HG03039 (cell line): ENCODE data around the gene JPT2.
"Not testable (repeated sequence)": the region's sequence is repeated elsewhere in the genome, so short reads cannot be mapped to it uniquely, and the experiment has no call there.

Experiments used
- ATAC-seq: cut with Tn5 transposase; IDR thresholded peaks from one replicate; pipeline ENCODE4 v1.9.1; 2021; ENCODE audit warnings: mild to moderate bottlenecking, moderate library complexity; ENCODE audit not compliant: unreplicated experiment

JPT2 gene

DNA sequence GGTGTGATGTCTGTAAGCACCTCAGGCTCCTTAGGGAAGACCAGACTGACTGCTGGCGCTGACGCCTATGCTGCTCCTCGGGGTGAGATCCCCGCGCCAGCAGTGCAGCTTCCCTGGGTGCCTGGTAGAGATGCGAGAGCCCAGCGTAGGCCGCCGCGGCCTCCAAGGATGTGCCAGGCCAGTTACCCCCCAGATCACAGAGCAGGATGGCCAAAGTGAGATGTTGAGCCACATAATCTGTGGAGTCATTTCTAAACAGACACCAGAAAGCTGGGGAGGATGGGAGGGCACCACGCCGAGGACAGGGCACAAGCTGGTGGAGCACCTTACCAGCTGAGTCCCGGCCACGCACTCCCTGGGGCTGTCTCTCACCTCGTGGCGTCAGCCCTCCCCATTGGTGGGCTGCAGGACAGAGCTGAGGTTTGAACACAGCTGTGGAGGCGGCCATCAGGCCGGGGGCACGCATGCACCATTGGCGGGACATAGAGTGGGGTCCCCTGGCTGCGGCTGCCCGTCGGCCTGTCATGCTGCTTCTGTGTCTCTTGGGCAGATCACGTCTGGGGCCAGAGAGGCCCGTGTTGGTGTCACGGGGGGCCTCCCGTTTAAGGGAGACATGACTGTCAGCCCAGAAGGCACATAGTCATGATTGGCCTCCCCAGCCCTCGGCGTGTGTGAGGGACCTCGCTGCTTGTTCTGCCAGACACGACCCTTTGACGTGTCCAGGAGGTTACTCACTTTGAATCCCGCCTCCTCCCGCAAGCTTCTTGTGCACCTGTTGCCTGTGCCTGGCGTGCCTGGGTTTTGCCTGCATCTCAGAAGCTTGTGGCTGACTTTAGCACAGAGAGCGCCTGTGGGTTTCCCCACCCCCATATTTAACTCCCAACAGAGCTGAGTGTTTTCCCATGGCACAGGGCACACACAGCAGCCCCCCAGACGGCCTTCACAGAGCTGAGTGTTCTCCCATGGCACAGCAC is 49.9 kb downstream of the JPT2 start:
- ATAC-seq = no peak

- no peak for ATAC-seq
These were observed 50.9 kb downstream of the JPT2 start for GRCh38 chr16:1729026-1729425.

- no peak for ATAC-seq
These were observed 51.4 kb downstream of the JPT2 start for GRCh38 chr16:1729445-1729844.

DNA sequence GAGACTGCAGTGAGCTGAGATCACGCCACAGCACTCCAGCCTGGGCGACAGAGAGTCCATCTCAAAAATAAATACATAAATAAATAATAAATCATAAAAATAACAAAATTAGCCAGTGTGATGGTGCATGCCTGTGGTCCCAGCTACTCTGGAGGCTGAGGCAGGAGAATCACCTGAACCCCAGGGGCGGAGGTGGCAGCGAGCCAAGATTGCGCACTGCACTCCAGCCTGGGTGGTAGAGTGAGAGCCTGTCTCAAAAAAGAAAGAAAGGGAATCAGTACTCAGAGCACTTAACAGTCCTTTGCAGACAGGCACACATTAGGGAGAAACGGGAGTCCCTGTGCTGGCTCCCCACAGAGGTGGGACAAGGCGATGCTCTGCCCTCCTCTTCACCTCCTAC is 53.0 kb downstream of the JPT2 start:
- no peak for ATAC-seq

DNA sequence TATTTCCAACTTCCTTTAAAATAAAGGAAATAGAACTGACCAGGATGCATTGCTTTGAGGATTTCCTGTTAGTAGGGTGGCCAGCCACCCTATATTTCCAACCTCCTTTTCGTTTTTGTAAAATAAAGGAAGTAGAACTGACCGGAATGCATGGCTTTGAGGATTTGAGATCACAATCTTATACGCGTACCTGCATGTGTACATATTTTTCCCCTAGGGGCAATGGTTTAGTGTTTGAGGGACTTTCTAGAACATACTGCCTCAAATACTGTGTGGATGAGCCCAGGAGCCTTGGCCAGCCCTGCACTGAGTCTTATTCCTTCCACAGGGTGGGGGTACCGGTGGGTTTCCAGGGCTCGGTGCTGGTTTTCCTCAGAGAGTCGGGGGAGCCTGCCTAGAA is 53.5 kb downstream of the JPT2 start:
- ATAC-seq = no peak

DNA sequence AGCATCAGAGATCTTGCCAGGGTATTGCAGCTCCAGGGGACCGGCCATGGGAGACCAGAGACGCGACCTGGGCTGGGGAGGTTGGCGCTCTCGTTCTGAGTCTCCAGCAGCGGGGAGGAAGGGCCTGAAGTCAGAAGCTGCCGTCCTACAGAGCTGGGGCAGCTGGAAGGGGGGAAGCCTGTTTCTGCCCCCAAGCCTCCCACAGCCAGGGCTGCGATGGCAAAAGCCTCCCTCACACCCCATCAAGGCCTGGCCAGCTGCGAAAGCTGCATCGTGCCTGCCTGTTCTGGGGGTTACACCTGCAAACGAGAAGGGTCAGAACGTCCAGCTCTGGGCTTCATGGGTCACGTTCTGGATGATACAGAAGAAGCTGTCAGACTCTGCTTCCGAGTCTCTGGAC is 54.0 kb downstream of the JPT2 start:
- ATAC-seq = no peak

DNA sequence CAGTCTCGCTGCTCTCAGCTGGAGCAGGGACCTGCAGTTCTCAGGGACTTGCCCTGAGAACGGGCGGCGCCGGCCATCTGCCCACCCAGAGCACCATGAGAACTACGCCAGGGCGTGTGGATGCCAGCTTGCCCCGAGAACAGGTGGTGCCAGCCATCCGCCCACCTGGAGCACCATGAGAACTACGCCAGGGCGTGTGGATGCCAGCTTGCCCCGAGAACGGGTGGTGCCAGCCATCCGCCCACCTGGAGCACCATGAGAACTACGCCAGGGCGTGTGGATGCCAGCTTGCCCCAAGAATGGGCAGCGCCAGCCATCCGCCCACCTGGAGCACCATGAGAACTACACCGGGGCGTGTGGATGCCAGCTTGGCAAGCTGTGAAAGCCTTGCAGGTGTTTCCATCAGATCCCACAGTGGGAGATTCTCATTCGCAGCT is 54.5 kb downstream of the JPT2 start:
- not testable (repeated sequence) for ATAC-seq

DNA sequence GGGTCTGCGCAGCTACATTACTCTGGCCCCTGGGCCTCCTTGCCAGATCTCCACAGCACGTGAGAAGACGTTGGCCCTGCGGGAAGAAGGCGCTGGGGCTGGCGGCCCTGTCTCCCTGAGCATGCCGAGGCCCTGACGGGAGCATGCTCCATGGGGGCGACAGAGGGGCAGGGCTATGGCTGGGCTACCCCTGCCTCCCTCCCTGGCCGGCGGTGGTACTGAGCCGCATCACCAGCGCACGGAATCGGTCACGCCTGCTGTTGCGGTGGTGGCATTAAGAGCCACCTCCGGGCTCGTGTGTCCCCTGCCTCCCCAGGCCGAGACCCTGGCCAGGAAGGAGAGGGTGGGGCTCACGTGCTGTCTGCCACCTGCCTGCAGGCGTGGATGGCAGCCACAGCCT is 56.0 kb downstream of the JPT2 start:
- ATAC-seq = no peak

DNA sequence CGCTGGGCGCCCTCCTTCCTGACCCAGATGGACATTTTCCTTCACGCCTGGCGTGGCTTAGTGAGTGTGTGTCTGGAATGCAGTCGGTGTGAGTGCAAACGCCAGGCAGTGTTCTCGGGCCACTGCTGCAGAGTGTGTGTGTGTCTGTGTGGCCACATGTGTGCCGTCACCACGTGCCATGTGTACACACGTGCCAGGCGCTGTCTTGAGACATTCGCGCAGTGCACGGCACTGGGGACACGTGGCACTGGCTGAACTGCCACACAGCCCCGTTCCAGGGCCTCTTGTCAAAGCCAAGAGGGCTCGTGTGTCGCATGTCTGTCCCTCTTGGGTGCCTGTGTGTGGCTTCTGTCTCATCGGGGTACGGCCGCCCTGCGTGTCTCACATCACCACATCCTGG is 56.7 kb downstream of the JPT2 start:
- ATAC-seq = no peak

DNA sequence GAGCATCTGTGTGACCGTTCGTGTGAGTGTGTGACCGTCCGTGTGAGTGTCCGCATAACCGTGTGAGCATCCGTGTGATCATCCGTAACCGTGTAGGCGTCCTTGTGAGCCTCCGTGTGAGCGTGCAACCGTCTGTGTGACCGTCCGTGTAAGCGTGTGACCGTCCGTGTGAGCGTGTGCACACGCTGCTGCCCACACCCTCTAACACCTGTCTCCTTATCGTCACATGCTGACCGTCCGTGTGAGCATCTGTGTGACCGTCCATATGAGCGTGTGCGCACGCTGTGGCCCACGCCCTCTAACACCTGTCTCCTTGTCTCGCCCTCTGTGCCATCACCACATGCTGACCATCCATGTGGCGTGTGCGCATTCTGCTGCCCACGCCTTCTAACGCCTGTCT is 62.2 kb downstream of the JPT2 start:
- no peak for ATAC-seq

DNA sequence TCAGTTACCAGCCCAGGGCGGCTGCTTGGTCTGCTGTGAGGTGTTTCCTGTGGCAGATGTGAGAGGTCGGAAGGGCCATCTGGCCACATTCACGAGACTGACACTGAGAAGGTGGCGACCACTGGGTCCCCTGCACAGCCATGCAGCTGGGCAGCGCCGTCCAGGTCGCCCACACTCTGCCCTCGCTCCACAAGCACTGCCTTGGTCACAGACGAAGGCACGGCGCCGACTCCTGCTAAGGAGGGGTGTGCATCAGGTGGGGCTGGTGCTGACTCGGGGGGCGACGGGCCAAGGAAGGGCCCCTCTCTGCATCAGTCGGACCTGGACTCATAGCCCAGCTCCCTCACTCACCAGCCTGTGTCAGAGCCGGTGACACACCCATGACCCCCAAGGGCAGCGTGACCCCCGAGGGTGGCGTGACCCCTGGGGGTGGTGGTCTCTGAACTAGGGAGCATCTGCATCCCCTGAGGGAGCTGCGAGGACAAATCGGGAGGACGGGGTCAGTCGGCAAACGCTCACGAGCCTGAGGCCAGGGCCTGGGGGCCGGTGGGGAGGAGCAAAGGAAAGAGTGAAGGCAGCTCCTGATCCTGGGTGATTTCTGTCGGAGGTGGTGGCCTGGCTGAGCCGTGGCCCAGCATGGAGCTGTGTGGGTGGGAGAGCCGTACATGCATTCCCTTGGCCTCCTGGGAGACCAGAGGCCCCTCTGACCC is 62.9 kb downstream of the JPT2 start:
- ATAC-seq = no peak

DNA sequence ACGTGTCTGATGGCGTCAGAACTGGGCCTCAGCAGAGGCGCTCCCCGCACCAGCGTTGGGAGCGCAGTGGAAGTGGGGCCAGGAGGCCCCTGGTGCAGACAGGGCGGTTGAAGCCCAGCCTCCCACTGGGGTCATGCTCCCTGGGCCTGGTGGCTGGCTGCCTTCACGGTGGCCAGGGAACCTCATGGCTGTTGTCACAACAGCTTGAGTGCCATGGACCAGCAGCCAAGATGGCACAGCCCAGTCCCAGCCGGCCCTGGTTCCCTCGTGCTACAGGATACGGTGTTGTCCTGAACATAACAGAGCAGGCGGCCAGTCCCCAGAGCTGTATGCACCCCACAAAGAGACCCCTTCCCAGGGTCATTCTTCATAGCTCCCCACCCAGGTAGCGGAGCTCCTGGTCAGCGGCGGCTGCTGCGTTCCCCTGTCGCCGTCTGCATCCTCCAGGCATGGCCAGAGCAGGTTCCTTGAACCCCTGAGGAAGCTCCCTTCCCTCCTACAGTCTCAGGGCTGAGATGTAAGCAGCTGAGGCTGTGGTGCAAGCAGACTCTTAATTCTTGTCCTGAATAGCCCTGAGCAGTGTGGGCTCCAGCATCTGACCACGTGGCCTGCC is 63.6 kb downstream of the JPT2 start:
- no peak for ATAC-seq

- no peak for ATAC-seq
These were observed 65.6 kb downstream of the JPT2 start for GRCh38 chr16:1743376-1744337.

- ATAC-seq = no peak
These were observed 66.3 kb downstream of the JPT2 start for GRCh38 chr16:1744338-1744840.

DNA sequence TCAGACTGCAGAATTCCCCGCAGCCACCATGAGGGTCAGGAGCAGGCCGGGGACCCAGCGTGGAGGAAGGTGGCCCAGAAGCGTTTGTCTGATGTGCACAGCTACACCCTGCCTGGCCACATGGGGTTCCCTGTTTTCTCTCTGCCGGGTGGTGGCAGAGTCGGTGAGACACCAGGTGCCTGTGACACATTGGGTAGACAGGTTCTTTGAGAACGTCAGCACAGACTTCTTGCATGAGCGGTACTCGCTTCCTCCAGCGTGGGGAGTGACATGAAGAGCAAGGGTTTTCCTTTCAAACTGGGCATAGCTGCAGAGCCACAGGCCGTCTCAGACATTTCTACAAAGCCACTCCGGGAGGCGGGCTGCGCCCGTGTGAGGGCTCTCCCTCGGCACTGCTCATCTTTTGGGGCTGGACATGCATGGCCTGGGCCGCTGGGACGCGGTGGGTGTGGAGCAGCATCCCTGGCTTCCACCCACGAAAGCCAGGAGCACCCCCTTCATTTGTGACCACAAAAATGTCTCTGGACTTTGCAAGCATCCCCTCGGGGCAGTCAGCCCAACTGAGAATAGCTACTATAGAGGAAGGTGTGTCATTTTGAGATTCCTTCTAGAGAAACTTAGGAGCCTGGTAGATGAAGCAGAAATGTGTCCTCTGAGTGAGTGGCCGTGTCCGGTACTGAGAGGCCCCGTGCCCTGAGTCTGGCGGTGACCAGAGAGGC is 67.3 kb downstream of the JPT2 start:
- ATAC-seq = no peak

- no peak for ATAC-seq
These were observed 68.0 kb downstream of the JPT2 start for GRCh38 chr16:1745900-1746692.

GRCh38 chr16:1746693-1747195 is 68.7 kb downstream of the JPT2 start:
- ATAC-seq = no peak

DNA sequence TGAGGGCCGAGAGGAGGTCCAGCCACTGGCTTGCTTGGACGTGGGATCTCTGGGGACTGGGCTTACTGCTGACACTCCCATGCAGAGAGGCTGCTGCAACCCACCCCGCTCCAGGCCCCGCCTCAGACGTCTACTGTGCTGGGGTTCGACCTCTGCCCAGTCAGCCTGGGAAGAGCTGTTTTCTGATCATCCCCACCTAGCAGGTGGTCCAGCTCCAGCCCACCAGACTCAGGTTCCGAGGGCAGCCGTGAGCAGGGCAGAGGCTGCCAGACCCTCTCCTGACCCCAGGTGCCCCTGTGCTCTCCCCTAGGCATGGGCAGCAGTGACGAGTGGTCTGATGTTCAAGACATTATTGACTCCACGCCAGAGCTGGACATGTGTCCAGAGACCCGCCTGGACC is 69.9 kb downstream of the JPT2 start:
- no peak for ATAC-seq
